Fibroblast of skin of right quadriceps (primary cell): Measurements from ENCODE around the gene SUPT3H.
"Not testable (repeated sequence)": the region's sequence is repeated elsewhere in the genome, so short reads cannot be mapped to it uniquely, and the experiment has no call there.

Experiments used
- DNase-seq: peaks from one replicate; pipeline ENCODE4 v3.0.0-alpha.2; 2013

Gene SUPT3H

GRCh38 chr6:45253453-45253852 is 124.3 kb downstream of the SUPT3H start:
- no peak for DNase-seq

- no peak for DNase-seq
Measured at GRCh38 chr6:45231660-45232059, 146.1 kb downstream of the SUPT3H start.

GRCh38 chr6:45229416-45229815 is 148.3 kb downstream of the SUPT3H start:
- DNase-seq = no peak

GRCh38 chr6:45226081-45226480 is 151.7 kb downstream of the SUPT3H start:
- DNase-seq = no peak

- DNase-seq = no peak
Measured at GRCh38 chr6:45222380-45222779, 155.4 kb downstream of the SUPT3H start.

- DNase-seq = no peak
Measured at GRCh38 chr6:45215759-45216158, 162.0 kb downstream of the SUPT3H start.

GRCh38 chr6:45212976-45213375 is 164.8 kb downstream of the SUPT3H start:
- DNase-seq = no peak

- DNase-seq = peak; percentile 6
Measured at GRCh38 chr6:45209762-45210161, 168.0 kb downstream of the SUPT3H start.

GRCh38 chr6:45206793-45207492 is 170.8 kb downstream of the SUPT3H start:
- no peak for DNase-seq

- DNase-seq = no peak
Measured at GRCh38 chr6:45201484-45201883, 176.2 kb downstream of the SUPT3H start.

GRCh38 chr6:45200510-45200909 is 177.2 kb downstream of the SUPT3H start:
- no peak for DNase-seq

GRCh38 chr6:45199554-45199953 is 178.2 kb downstream of the SUPT3H start:
- no peak for DNase-seq

- DNase-seq = no peak
Measured at GRCh38 chr6:45196121-45196520, 181.6 kb downstream of the SUPT3H start.

GRCh38 chr6:45195137-45195536 is 182.6 kb downstream of the SUPT3H start:
- no peak for DNase-seq

GRCh38 chr6:45192556-45192955 is 185.2 kb downstream of the SUPT3H start:
- DNase-seq = peak; percentile 8

GRCh38 chr6:45191414-45191813 is 186.3 kb downstream of the SUPT3H start:
- no peak for DNase-seq

- peak; percentile 60 for DNase-seq
Measured at GRCh38 chr6:45187836-45188235, 189.9 kb downstream of the SUPT3H start.

- DNase-seq = peak; percentile 7
Measured at GRCh38 chr6:45185403-45186251, 192.1 kb downstream of the SUPT3H start.

GRCh38 chr6:45184937-45185336 is 192.8 kb downstream of the SUPT3H start:
- DNase-seq = no peak

- no peak for DNase-seq
Measured at GRCh38 chr6:45184040-45184439, 193.7 kb downstream of the SUPT3H start.

- DNase-seq = not testable (repeated sequence)
Measured at GRCh38 chr6:45176373-45176772, 201.4 kb downstream of the SUPT3H start.

GRCh38 chr6:45175272-45175671 is 202.5 kb downstream of the SUPT3H start:
- no peak for DNase-seq

GRCh38 chr6:45174045-45174444 is 203.7 kb downstream of the SUPT3H start:
- no peak for DNase-seq

GRCh38 chr6:45171380-45171779 is 206.4 kb downstream of the SUPT3H start:
- DNase-seq = no peak
